HG02678 (cell line): ENCODE results near the gene CCDC3.
"Not testable (repeated sequence)": the region's sequence is repeated elsewhere in the genome, so short reads cannot be mapped to it uniquely, and the experiment has no call there.

Experiments
- ATAC-seq: cut with Tn5 transposase; IDR thresholded peaks from one replicate; pipeline ENCODE4 v1.9.1; 2021; ENCODE audit warnings: mild to moderate bottlenecking, moderate library complexity; ENCODE audit not compliant: unreplicated experiment

Gene CCDC3

DNA sequence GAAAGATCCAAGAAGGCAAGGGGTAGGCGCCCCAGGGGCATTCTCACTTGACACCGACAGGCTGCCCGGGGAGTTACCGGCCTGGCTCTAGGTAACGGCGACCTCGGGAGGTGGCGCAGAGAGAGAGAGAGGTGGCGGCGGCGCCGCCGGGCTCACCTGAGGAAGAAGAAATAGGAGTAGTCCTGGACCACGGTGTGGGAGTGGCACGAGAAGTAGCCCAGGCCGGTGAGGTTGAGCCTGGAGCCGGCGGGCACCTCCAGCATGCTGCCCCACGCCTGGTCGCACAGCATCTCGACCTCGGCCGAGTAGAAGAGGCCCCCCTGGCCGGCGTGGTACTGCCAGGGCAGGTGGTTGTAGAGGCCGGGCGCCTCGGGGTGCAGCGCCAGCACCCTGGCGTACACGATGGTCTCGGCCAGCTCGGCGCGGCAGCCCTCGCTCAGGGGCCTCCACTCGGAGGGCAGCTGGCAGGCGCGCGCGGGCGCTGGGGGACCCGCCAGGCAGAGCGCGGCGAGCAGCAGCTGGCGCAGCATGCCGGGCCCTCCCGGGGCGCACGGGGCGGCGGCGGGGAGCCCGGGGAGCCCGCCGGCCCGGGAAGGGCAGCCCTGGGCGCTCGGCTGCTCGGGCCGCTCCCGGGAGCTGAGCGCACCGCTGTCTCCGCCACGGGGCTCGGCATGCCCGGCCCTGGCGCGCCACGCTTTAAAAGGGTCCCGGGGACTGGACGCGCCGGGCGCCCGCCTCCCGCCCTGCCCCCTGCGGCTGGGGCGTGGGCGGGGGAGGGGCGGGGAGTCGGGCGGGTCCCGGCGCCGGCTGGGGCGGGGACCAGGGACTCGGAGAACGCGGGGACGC lies at the start of gene CCDC3:
Gene CCDC3 (minus strand): TSS at position 673 of the 846 bp plus-strand sequence. CDS start 143 bp downstream, at position 530.
- no peak for ATAC-seq

GRCh38 chr10:13051126-13051694 lies 49.7 kb upstream of the CCDC3 start:
- ATAC-seq: no peak

- no peak for ATAC-seq
Observed at GRCh38 chr10:13049774-13050420, 48.4 kb upstream of the CCDC3 start.

- no peak for ATAC-seq
Observed at GRCh38 chr10:13048762-13049161, 47.2 kb upstream of the CCDC3 start.

GRCh38 chr10:13047529-13048206 lies 46.2 kb upstream of the CCDC3 start:
- no peak for ATAC-seq

GRCh38 chr10:13046851-13047528 lies 45.5 kb upstream of the CCDC3 start:
- ATAC-seq: no peak

DNA sequence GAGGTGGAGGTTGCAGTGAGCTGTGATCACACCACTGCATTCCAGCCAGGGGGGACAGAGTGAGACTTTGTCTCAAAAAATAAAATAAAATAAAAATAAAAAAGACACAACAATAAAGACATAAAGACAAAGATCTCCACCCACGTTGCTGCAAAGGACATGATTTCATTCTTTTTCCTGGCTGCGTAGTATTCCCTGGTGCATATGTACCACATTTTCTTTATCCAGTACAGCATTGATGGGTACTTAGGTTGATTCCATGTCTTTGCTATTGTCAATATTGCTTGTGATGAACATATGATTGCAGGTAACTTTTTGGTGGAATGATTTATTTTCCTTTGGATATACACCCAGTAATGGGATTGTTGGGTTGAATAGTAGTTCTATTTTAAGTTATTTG lies 42.0 kb upstream of the CCDC3 start:
- ATAC-seq: no peak

DNA sequence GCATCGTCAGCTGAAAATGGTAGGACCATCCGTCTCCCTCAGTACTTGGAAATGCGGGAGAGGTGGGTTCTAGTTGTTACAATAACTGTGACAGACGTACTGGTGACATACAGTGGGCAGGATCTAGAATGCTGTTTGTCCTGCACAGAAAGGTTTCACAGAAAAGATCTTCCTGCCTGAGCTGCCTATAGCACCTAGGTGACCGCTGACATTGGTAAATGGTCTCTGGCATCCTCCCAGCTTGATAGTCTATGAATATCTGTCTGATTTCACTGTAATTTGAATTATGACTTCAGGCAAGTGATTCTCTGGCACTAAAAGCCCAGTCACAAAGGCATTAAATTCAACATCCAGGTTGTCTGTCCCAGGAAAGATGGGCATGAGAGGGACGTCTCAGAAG lies 38.2 kb upstream of the CCDC3 start:
- no peak for ATAC-seq

DNA sequence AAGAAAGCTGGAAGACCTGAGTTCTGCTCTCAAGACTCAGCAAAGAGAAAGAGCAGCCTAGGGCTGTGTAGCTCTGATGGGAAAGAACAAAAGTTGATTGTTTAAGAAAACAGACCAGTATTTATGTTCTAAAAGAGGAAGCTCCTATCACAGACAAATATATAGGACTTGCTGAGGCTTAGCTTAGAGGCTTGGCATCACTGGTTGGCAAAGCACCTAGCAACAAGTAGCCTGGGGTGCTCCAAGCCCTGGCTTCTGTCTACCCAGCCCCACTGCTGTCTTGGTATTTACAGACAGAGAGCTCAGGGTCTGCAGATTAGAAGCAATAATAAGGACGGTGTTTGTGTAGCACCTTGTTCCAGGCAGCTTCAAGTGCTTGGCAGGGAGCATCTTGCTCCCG lies 36.9 kb upstream of the CCDC3 start:
- ATAC-seq: no peak

GRCh38 chr10:13037832-13038231 lies 36.3 kb upstream of the CCDC3 start:
- no peak for ATAC-seq

DNA sequence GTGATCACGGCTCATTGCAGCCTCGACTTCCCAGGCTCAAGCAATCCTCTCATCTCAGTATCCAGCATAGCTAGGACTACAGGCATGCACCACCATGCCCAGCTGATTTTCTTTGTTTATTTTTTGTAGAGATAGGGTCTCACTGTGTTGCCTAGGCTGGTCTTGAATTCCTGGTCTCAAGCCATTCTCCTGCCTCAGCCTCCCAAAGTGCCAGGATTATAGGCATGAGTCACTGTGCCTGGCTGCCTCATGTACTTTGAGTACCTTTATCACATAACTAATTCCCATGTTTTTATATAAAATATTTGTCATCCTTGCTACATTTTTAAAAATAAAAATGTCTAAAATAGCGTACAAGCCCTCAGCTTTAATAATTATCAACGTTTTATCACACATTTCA lies 35.3 kb upstream of the CCDC3 start:
- ATAC-seq: no peak

DNA sequence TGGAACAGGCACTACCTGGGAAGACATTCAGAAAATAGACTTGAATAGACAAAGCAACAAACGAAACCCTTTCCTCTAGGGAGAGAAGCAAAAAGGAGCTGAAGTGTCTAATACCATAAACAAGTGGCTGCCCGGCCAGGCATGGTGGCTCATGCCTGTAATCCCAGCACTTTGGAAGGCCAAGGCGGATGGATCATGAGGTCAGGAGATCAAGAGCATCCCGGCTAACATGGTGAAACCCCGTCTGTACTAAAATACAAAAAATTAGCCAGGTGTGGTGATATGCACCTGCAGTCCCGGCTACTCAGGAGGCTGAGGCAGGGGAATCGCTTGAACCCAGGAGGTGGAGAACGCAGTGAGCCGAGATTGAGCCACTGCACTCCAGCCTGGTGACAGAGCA lies 34.2 kb upstream of the CCDC3 start:
- not testable (repeated sequence) for ATAC-seq

- no peak for ATAC-seq
Observed at GRCh38 chr10:13026873-13027272, 25.4 kb upstream of the CCDC3 start.

GRCh38 chr10:13023754-13024153 lies 22.2 kb upstream of the CCDC3 start:
- no peak for ATAC-seq

DNA sequence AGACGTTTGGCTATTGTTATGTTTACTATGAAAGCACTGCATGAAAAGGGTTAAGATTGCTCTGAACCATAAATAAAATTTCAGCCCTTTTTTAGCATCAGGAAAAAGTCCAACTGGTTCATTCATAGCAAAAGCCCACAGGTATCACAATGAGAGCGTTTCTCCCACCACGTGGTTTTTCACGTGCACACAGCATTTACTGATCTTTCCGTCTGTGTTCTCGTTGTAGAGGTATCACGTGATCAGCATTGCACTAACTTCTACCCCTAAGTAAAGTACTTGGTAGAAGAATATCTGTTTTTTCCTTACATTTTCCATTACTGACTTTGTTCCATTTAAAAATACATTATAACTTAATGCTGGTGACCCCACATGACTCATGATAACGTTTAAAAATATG lies 17.8 kb upstream of the CCDC3 start:
- ATAC-seq: no peak

GRCh38 chr10:13018171-13018570 lies 16.7 kb upstream of the CCDC3 start:
- no peak for ATAC-seq

GRCh38 chr10:13016886-13017285 lies 15.4 kb upstream of the CCDC3 start:
- no peak for ATAC-seq

DNA sequence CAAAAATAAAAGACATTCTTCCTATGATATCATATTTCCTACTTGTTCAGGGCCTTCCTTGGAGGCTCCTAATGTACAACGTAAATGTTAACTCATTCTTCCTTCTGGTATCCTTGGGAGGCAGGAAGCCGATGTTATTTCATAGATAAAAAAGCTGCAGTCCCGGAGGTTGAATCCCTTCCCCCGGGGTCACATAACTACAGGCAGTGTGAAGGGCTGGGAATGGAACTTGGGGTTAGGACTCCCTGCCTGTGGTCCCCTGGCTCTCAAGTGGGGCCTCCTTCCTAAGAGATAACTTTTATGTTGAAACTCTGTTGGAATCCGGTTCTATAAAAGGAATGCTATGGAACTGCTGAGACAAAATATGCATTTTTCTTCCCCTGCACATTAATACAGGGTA lies 14.9 kb upstream of the CCDC3 start:
- no peak for ATAC-seq

- ATAC-seq: no peak
Observed at GRCh38 chr10:13006037-13006436, 4.5 kb upstream of the CCDC3 start.

DNA sequence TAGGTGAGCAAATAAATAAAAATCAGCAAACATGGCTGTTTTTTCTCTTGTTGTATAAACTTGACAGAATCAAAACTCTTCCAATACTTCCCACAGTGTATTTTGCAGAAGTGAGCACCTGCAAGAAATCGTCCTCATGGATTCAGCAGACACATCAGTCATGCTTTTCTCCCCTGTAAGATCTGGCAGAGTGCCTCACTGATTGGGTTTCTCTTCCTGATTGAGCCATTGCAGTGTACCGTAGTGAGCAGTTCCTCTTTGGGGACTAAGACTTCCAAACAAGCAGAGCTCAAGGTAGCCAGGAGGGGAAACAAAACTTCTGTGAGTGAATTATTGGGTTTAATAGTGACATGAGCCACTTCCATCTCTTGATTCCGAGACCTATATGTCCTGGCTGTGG lies 2.2 kb upstream of the CCDC3 start:
- ATAC-seq: no peak

DNA sequence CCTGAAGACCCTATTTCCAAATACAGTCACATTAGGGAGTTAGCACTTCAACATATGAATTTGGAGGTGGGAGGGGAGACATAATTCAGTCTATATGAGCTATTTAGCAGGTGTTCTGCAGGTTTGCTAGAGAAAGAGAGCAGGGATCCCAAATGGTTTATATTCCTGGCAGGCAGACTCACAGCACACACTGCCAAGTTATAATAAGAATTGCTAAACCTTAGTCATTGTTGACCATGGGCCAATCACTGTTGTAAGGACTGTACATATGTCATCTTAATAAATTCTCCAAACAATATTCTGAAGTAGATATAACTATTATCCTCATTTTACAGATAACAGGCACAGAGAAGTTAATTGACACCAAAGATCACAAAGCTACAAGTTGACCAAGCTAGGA lies 1.5 kb upstream of the CCDC3 start:
- no peak for ATAC-seq
